ENCODE results near the gene ADORA2A.

The ADORA2A gene

GRCh38 chr22:24380905-24381230 lies 46.5 kb upstream of the ADORA2A start:
- Histone ChIP-seq H3K36me3 (ENCODE audit: low read length) (peaks cover 11% of the 10 kb centered on the region; the same call in 1 of the 2 replicates), H3K27ac (ENCODE audit: low read depth, low read length) (no peak overlapping the region), H3F3A (ENCODE audit: insufficient read depth) (peaks cover 6% of the 10 kb centered on the region; the same call in 1 of the 2 replicates), H2AFZ (ENCODE audit: low read depth, low read length, severe bottlenecking) (no peak overlapping the region), H3K9ac (ENCODE audit: low read length) (no peak overlapping the region), H3K27me3 (ENCODE audit: low read length) (no peaks in the 10 kb centered on the region), H4K20me1 (ENCODE audit: low read depth, low read length) (no peaks in the 10 kb centered on the region), H3K4me2 (ENCODE audit: low read depth, low read length, poor library complexity, severe bottlenecking) (no peak overlapping the region), H3K4me3 (ENCODE audit: insufficient read depth, low read length, poor library complexity, severe bottlenecking) (no peak overlapping the region), H3K9me2 (replicated peaks; ENCODE audit: insufficient read depth, low read length) (no peaks in the 10 kb centered on the region), H3K9me3 (ENCODE audit: insufficient read depth, low read length) (no peaks in the 10 kb centered on the region), H3K79me2 (ENCODE audit: insufficient read depth, low read length) (no peaks in the 10 kb centered on the region)
- TF ChIP-seq CTCF (IDR thresholded peaks at IDR 0.05; ENCODE audit: insufficient read depth, low read length, poor library complexity, severe bottlenecking) (no peak), EZH2phosphoT487 (conservative IDR thresholded peaks at IDR 0.05; ENCODE audit: low read length) (no peak)

- Histone ChIP-seq H3K9me2 (replicated peaks; ENCODE audit: insufficient read depth, low read length) (no peaks in the 10 kb centered on the region), H3K4me2 (ENCODE audit: low read depth, low read length, poor library complexity, severe bottlenecking) (no peak overlapping the region), H3K27me3 (ENCODE audit: low read length) (no peaks in the 10 kb centered on the region), H3K36me3 (ENCODE audit: low read length) (peaks cover 2% of the 10 kb centered on the region; the same call in 1 of the 2 replicates), H3K9ac (ENCODE audit: low read length) (no peak overlapping the region), H3F3A (ENCODE audit: insufficient read depth) (no peaks in the 10 kb centered on the region), H3K79me2 (ENCODE audit: insufficient read depth, low read length) (no peaks in the 10 kb centered on the region), H2AFZ (ENCODE audit: low read depth, low read length, severe bottlenecking) (no peak overlapping the region), H3K9me3 (ENCODE audit: insufficient read depth, low read length) (no peaks in the 10 kb centered on the region), H3K27ac (ENCODE audit: low read depth, low read length) (no peak overlapping the region), H3K4me3 (ENCODE audit: insufficient read depth, low read length, poor library complexity, severe bottlenecking) (no peak overlapping the region), H4K20me1 (ENCODE audit: low read depth, low read length) (no peaks in the 10 kb centered on the region)
- TF ChIP-seq CTCF (IDR thresholded peaks at IDR 0.05; ENCODE audit: insufficient read depth, low read length, poor library complexity, severe bottlenecking) (no peak), EZH2phosphoT487 (conservative IDR thresholded peaks at IDR 0.05; ENCODE audit: low read length) (no peak)
Observed at GRCh38 chr22:24383061-24383460, 44.3 kb upstream of the ADORA2A start.

GRCh38 chr22:24384131-24384530 lies 43.3 kb upstream of the ADORA2A start:
- no peaks in the 10 kb centered on the region for H3K27me3 ChIP-seq (ENCODE audit: low read length)
- no peak overlapping the region for H2AFZ ChIP-seq (ENCODE audit: low read depth, low read length, severe bottlenecking)
- H3K9me3 ChIP-seq (ENCODE audit: insufficient read depth, low read length), result no peaks in the 10 kb centered on the region
- TF ChIP-seq EZH2phosphoT487 (conservative IDR thresholded peaks at IDR 0.05; ENCODE audit: low read length), result no peak
- TF ChIP-seq CTCF (IDR thresholded peaks at IDR 0.05; ENCODE audit: insufficient read depth, low read length, poor library complexity, severe bottlenecking), result no peak
- H3K4me2 ChIP-seq (ENCODE audit: low read depth, low read length, poor library complexity, severe bottlenecking), result no peak overlapping the region
- H3K9me2 ChIP-seq (replicated peaks; ENCODE audit: insufficient read depth, low read length), result no peaks in the 10 kb centered on the region
- H3K27ac ChIP-seq (ENCODE audit: low read depth, low read length), result no peak overlapping the region
- H4K20me1 ChIP-seq (ENCODE audit: low read depth, low read length), result no peaks in the 10 kb centered on the region
- H3K4me3 ChIP-seq (ENCODE audit: insufficient read depth, low read length, poor library complexity, severe bottlenecking), result no peak overlapping the region
- no peaks in the 10 kb centered on the region for H3K79me2 ChIP-seq (ENCODE audit: insufficient read depth, low read length)
- no peaks in the 10 kb centered on the region for H3F3A ChIP-seq (ENCODE audit: insufficient read depth)
- H3K36me3 ChIP-seq (ENCODE audit: low read length), result 0 out of 2 replicates have a peak, but pooled peaks cover 2% of the 10 kb centered on the region
- no peak overlapping the region for H3K9ac ChIP-seq (ENCODE audit: low read length)
